DMS79 (cell line): Measurements from ENCODE around the gene MAML3.

Experiments used
- DNase-seq: peaks from one replicate; lab custom pipeline; 2025; lab: John Stamatoyannopoulos, UW

MAML3 gene

DNA sequence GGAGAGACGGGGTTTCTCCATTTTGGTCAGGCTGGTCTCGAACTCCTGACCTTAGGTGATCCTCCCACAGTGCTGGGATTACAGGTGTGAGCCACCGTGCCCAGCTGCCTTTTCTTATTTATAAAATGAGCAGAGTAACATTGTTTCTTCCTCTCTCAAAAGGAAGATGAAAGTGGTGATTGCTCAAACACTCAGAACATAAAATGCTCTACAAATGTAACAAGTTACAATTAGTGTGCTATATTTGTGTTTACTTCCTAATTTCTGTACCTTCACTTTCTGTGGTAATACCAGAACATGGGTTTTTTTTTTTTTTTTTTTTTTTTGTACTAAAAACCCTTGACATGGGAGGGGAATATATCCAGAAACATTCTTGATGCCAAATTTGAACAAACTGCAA lies 290.5 kb downstream of the MAML3 start:
- no peak for DNase-seq

DNA sequence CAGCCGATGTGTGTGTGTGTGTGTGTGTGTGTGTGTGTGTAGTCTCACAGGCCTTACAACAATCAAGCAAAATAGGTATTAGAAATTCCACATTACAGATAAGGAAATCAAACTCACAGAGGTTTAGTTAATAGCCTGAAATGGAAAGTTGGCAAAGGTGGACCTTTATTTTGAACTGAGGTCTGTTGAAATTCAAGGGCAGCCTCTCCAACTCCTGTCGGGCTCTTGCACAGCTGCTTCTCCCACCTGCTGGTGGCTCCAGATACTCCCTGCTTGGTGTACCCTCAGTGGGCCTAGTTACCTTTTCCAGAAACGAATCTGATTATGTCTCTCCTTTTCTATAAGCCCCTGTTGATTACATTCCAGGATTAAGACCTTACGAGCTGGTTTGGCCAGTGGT lies 292.5 kb downstream of the MAML3 start:
- DNase-seq = no peak

DNA sequence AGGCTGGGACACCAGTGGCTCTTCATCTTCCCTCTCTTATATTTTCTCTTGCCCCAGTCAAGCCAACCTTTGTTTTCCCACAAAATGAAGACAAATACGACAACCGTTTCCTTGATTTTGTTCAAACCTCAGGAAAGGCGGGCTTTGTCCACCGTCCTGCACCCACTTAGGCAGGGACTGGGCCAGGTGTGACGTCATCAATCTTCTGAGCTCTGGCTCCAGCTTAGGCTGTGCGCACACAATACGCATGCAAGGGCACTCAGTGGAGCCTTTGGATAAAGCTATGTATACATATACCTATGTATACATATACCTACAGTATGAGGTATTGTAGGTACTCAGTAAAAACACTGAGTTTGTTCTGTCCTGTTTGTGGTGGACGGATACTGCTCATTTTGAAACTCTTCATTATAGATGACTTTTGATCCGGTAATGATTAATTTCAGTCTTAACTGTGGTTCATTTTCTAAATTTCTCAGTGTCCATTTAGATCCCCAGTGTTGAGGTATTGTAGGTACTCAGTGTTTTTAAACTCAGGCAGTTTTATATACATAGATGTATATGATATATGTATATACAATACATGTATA lies 293.5 kb downstream of the MAML3 start:
- DNase-seq = no peak

DNA sequence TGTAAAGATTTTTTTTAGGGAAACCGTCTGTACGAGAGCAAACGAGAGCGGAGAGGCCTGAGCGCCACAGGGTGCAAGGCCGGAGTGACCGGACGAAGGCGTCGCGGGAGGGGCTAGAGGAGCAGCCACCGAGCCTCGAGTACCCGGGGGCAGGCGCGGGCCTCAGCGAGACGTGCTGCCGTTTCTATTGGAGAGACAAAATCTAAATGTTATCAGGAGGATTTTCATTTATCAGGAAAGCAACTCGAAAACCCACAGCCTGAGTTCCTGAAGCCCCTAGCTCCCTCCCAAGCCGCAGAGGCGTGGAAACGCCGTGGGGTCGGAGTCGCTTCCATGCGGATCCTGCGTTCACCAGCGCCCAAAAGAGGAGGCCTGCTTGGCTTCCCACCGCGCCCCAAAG lies 294.1 kb downstream of the MAML3 start:
- no peak for DNase-seq

DNA sequence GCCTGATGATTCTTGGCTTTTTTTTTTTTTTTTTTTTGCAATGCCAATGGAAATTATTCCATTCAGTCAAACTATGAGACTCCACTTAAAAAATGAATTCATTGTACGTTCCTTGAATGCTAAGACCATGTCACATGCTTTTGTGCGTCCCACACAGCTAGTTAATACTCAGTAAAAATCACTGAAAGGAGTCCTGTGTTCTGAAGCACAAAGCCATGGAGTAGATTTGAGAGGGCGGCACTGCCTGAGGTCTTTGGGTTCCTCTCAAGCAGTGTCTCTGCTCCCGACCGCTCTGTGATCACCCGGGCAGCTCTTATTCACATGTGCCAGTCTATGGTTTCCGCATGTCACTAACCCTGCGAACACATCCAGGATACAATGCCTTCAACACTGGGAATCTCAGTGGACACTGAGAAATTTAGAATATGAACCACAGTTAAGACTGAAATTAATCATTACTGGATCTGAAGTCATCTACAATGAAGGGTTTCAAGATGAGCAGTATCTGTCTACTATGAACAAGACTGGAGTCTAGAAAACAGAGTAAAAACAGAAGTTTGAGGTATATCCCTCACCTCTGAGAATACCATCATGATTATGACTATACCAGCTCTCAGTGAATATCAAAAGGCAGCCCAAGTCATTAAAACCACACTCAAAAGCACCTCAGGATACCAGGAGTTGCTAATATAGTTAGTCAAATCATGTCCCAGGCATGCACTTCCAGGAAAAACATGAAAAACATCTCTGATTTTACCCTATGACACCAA lies 295.4 kb downstream of the MAML3 start:
- DNase-seq = no peak

DNA sequence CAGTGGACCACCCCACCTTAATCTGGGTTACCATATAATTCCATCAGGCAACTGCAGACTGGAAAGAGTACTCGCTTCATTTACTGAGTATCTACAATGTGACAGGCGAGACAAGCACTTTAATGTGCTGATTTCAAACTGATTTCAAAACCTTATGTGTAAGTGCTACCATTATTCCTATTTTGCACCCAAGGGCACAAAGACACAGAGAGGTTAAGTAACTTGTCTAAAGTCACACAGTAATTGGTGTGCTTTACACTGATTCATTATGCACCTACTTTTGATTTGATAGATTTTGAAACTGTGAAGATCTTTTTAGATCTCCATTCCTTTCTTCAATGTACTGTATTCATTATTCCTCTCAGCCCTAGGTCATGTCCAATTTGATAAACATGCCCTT lies 296.0 kb downstream of the MAML3 start:
- DNase-seq = no peak

DNA sequence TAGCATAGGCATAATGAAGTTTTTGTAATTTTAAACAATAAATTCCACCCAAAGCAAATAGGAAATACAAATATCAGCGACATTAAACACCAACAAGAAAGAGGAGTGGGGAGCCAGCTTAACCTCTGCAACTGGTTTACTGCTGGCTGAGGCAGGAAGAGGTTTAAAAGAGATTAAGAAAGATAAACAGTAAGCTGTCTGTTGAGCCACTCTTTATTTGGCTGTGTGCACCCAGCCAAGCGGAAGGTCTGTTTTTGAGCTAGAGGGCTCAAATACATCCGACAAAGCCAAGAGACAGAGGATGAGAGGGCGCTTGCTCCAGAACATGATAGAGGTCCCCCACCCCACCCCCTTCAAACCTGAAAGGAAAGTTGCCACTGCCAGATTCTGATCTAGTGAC lies 297.0 kb downstream of the MAML3 start:
- DNase-seq = no peak

DNA sequence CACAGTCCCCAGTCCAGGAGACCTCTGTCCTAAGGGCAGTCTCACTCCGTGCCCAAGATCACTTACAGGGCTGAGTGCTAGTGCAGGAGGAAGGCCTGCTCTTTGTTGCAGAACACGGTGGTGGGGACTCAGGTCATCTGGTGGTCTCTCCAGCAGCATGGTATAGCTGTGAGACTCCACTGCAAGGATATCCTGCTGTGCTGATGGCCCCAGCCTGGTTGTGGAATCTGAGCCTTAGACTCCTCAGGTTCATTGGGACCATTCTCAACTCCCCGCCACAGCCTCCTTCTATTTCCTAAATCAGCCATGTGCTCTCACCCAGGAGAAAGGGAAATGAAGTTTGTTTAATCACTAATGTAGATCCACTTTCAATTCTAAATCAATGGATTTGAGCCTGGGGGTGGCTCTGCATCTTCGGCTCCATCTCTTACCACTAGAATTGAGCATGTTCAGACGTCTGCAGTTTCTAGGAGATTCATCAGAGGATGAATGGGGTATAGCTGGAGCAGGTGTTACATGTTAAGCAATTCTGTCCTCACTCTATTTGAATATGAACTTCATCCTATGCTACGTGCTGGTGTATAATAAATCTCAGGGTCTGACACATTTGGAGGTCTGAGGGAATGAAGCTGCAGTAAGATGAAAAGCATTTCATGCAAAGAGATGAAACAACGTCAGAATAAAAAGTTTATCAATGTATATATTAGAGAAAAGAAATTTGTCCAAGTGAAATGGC lies 299.1 kb downstream of the MAML3 start:
- no peak for DNase-seq

DNA sequence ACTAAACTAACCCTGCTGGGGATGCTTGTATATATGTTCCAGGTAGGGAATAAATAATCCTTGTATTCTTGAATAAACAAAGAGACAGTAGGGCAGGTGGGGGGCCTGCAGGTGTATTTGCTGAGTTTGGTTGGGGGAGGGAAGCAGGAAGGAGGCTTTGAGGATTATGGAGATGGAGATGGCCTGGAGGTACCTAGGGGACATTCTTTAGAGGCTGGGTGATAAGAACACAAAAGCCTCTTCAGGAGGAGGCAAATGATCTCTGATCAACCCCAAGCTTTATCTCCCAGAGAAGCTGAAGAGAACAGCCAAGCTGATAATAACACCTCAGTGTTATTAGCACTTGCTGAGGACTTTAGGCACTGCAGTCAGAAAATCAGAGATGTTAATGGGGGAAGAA lies 300.7 kb downstream of the MAML3 start:
- DNase-seq = no peak

DNA sequence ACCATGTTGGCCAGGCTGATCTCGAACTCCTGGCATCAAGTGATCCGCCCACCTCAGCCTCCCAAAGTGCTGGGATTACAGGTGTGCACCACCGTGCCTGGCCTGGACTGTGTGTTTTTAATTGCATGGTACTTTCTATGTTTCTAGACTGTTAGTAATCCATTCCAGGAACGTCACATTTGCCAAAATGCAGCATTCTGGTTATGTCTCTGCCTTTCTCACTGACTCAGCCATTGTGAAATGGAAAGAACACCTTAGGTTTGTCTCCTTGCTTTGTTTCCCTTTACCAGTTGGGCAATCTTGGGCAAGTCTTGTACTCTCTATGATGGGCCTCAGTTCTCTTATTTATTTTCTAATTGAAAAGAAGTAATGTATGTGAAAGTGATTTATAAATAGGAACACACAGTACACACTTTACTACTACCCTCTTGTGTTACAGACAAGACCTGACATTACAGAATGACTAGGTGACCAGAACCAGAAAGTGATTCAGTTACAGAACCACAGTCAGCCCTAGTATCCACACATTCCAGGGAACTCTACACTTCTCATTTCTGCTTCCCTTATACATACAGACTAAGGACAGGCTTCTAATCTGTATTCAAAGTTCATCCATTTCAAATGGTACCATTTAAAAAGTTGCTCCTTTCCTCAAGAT lies 301.2 kb downstream of the MAML3 start:
- DNase-seq = no peak

DNA sequence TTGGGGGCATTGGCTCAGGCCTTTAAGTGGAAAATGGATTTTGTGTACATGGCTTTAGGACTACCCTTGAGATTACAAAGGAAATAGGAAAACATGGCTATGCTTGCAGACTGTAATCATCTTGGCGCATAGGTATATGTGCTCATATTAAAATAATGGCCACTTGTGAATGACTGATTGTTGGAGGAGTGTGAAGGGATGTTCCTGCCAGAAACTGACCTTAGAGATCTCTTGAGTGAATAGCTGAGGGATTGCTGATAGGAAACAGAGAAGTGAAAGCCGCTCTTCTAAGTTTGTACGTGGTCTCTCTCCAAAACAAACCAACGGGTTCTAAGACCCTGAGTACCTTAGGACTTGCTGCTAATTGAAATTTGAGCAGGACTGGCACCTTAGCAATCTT lies 302.3 kb downstream of the MAML3 start:
- no peak for DNase-seq

DNA sequence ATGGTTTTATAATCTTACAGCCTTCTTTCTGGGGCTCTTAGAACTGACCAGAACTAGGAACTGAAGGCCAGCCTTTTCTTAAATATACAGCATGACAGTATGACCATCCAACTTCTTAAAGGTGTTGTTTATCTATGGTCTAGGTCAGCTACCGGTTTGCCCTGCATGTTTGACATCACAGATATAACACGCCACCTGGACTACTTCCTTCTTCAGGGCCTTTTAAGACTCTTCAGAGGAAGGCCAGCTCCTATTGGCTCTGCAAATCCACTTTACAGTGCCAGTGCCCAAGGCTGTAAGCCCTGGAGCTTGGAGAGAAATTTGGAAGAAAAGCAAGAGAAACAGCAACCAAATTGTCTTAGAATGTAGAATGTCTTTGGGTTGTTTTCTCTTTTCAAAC lies 302.9 kb downstream of the MAML3 start:
- no peak for DNase-seq

DNA sequence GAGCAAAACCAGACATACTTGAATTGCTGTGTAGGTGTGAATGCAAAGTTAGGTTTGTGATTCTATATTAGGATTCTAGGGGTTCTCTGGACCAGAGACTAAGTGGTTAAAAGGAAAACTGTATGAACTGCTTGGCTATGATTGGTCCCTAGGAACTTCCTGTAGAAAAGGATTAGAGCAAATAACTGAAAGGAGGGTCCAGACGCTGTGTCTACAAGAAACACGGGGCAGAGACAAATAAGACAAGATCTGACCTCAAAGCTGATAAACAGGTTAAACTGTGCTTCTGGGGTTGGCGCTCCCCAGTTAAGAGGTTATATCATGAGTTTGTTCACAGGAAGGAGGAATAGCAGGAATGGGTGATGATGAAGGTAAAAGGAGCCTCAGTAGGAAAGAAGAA lies 304.8 kb downstream of the MAML3 start:
- no peak for DNase-seq

DNA sequence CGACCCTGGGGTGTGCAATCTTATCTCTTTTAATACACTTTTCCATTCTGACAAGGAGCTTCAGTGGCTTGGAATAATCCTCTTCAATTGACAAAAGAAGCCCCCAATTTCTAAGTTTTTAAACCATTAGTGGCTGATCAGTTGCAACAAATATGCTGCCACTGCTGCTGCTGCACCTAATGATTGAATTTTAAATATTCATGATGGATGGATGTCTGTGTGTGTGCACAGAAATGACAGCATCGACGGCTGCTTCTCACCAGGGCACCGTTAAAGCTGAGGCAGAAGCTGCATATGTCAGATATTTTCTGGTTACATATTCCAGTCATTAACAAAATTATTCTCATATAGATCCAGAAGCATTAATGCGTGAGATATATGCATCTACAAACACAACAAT lies 306.0 kb downstream of the MAML3 start:
- DNase-seq = no peak

DNA sequence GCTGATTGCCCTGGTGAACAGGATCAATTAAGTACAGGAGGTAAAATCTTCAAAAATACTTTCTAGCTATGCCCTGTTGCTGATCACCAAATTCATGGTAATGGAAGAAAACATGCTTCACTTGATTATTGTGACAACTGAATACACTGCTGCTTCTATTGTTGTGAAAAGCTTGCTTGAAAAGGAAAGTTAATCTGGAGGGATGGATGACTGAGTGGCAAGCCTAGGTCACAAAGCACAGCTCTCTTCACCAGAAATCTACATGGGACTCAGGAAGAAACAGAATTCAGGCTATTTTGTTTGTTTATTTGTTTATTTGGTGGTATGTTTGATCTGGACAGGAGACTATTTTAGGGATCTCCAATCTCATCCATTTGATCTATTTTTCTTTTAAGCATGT lies 306.4 kb downstream of the MAML3 start:
- DNase-seq = no peak

DNA sequence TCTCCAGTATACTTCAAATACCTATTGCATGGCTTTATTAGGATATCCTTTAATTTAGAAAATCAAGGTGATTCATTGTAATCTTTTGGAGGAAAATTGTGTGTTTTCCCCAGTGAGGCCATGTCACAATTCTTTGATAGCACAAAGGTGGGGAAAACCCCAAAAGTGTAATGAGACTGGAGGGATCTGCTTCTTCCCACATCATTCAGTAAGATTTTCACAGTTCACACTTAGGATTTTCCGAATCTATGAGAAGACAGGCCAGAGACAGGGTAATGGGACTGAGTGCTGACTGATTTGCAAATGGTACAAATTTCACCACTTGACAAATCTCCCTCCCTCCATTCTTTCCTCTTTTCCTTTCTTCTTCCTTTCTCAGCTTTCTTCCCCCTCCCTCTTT lies 307.2 kb downstream of the MAML3 start:
- no peak for DNase-seq

DNA sequence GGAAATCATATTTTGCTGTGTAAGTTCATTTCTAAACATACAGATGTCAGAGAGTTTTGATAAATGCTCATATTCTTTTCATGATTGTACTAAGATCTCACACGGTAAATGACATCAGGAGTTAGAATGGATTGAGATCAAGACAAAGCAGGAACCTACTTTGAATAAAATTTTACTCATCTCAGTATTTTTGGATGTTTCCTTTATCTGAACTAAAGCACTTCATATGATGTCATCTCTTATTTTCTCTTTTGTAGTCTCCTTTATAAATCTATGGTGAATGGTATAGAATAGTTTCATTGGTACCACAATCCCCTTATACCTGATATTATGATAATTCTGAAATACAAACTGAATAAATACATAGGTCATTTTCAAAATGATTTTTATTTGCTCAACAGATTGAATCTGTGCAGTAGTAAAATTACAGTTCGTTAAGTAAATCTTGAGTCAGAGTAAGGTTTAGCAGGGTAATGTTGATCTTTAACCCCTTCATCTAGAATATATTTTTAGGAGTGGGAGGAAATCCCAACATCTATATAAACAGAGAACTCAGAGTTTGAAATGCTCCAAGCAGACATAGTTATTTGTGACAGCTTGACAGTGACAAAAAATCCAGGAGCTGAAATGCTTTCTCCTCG lies 308.4 kb downstream of the MAML3 start:
- DNase-seq = no peak

DNA sequence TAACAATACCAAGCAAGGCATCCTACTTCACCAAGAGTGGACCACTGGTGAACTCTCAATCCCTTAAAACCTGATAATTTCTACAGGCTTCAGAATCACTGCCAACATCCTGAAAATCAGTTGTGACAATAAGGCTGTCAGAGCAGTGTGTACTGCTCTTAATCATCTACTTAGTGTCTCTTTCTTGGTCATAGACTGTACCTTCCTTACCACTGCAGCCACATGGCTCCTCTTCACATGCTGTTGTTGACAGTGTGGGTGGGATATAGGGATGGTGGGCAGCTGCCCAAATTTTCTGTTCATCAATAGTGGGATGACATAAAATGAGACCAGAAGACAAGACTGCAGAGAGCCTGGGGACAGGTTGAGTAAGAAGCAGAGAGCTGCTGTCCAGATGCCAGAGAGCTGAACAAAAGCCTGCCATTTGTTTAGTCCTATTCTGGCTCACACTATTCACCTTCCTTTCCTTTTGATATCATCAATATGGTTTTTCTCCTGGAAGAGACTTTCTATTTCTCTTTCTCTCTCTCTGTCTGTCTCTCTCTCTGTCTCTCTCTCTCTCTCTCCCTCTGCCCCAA lies 309.4 kb downstream of the MAML3 start:
- no peak for DNase-seq

DNA sequence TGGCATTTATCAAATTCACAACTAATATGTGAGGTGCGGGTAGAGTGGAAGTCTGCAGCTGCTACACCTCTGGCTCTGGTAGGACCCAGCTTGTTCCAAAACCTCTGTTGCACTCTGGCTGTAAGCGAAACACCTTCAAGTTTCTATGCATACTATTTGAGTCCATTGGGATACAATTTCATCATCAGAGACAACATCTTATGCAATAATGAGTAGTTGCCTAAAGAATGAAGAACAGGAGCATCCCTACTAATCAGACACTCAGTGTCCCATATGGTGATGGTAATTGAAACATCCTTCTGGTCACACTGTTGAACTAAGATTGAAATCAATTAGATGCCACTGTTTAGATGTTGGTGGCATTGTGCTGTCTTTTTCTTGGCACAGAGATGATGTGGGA lies 309.9 kb downstream of the MAML3 start:
- no peak for DNase-seq

DNA sequence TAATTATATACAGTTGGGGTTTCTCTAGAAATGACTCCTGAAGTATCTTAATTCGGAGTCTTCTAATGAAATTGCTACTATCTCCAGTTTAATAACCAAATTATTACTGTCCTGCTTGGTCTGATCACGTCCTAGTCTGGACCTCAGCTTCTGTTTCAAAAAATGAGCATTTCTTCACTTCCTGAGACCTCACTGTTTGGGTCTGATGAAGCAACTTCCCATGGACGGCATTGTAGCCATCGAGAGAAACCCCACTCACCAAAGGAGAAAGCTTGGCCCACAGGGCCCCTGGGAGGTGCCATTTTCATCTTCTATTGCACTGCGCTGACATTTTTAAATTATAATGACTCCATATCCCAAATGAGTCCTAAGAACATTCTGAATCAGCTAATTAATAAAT lies 310.3 kb downstream of the MAML3 start:
- no peak for DNase-seq

DNA sequence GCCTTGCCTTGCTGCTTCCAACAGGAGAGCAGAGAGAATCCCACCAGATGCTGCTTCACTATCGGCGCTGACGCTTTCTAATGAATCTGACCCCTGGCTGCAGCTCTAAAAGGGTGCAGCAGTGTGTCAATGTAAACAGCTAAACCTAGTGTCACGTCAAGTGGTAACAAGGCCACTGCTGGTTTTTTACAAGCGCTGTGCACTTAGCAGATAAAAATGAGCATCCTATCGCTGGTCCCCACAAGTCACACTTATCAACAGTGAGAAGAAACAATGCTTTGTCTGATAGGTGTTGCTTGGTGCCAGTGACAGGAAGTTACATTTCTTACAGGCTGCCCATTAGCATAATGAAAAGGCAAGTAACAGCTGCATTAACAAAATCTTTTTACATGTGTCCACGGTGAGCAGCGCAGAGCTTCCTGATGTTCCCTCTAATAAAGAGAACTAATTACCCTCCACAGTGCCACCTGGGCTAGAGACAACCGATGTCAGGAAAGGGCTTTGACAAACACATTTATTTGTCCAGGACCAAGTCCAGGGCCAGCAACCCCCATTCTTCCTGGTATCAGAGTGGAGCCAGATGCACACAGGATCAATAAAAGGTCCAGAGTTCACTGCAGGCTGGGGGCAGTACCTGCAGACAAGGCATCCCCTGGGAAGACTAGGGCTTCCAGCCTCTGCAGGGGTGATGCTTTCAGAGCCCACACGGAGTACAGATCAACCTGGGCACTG lies 312.4 kb downstream of the MAML3 start:
- no peak for DNase-seq
